Lower leg skin (tissue), 4 donors: ENCODE measurements around the gene NTRK3. TPM values are rescaled to one million over a fixed set of nuclear protein-coding genes. Genes with fewer than 3 reads are reported as not detected.
A peak's percentile ranks its signal among the peaks of the same experiment; 100 is the strongest.

Experiments
- DNase-seq, 2 donors: peaks; one replicate each; pipeline ENCODE4 v3.0.0-alpha.2; 2019; ENCODE audit warnings: low spot score in 2 of 2
- H3K4me3 ChIP-seq: fragments of 200-600 bp; sonication (generic); 2 replicates; pipeline ENCODE4 v1.5.1; 2017; ENCODE audit warnings: mild to moderate bottlenecking, low read depth; ENCODE audit not compliant: poor library complexity, severe bottlenecking
- POLR2A ChIP-seq, 2 donors: fragments of 450-650 bp; IDR thresholded peaks; one replicate each; pipeline ENCODE4 v1.6.1; 2016 to 2017; ENCODE audit warnings: antibody characterized with exemption in 2 of 2, mild to moderate bottlenecking in 1 of 2, moderate library complexity in 1 of 2
- WGBS, 2 donors: methylation state at CpG; one replicate each; pipeline ENCODE4 v1.1.5; 2018; 5-methylcytosine and 5-hydroxymethylcytosine counted together
- intact Hi-C: fragments of 100-400 bp; cut with DNase I; formaldehyde crosslinking; loops from one replicate; pipeline ENCODE4 v1.15.0; 2023; ENCODE audit warnings: low total_unique reads
- total RNA-seq, 4 donors: library from RNA; depleted of rRNA; stranded (reverse); fragments of >200 nt; gene quantifications; one replicate each; pipeline ENCODE4 v1.1.0, GENCODE V29; 2016
- TF ChIP-seq, protein P1 (sequence below), 3 donors: fragments of 450-650 bp; IDR thresholded peaks; one replicate each; pipeline ENCODE4 v1.5.1; 2016; ENCODE audit warnings: antibody characterized with exemption in 3 of 3, mild to moderate bottlenecking in 3 of 3, moderate library complexity in 2 of 3

The NTRK3 gene
- total RNA-seq, 4 donors from 2014 or later, result 0.97 to 5.4 (median 4.4) TPM

DNA sequence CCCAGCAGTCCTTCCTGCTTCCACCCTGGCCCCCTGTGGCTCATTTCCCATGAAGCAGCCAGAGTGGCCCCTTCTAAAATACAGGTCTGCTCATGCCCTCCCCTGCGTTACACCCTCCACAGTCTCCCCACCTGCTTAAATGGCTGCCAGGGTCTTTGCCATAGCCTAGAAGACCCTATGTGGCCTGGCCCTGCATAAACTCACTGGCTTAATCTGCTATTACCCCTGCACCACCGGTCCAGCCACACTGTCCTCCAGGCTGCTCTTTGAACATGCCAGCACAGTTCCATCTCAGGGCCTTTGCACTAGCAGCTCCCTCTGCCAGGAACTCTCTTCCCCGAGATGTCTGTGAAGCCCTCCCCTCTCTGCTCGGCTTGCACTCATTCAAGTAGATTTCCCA is 166.8 kb downstream of the NTRK3 start:
- no peak overlapping the region for H3K4me3 ChIP-seq
- 68 to 72% methylated on average over 4 of the region's 4 CpGs for WGBS, 2 donors
- intact Hi-C loops, result no loop called here
- no peak for TF ChIP-seq POLR2A (IDR thresholded peaks at IDR 0.05)
- DNase-seq, result peak in 1 of 2 donors; percentile 56

DNA sequence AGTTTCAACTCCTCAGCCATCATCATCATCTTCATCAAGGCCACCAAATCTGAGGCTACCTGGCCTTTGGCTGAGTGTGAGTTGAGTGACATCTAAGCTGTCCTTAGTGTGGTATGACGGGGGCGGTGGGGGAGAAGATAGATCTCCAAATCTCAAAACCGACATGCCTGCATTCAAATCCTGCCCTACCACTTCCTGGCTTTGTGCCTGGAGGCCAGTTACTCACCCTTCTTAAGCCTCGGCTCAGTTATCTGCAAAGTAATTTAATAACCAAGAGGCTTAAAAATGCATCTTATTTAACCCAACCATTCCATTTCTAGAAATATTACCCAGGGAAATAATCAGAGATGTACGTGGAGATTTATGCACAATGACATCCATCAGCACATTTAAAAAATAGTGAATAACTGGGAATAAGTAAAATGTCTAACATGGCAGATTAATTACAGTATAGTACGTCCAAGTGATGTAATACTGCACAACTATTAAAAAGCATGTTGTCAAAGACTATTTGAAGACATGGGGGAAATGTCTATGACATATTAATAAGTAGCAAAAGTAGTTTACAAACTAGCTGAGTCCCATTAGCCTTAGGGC is 167.4 kb downstream of the NTRK3 start:
- TF ChIP-seq, protein P1, sequence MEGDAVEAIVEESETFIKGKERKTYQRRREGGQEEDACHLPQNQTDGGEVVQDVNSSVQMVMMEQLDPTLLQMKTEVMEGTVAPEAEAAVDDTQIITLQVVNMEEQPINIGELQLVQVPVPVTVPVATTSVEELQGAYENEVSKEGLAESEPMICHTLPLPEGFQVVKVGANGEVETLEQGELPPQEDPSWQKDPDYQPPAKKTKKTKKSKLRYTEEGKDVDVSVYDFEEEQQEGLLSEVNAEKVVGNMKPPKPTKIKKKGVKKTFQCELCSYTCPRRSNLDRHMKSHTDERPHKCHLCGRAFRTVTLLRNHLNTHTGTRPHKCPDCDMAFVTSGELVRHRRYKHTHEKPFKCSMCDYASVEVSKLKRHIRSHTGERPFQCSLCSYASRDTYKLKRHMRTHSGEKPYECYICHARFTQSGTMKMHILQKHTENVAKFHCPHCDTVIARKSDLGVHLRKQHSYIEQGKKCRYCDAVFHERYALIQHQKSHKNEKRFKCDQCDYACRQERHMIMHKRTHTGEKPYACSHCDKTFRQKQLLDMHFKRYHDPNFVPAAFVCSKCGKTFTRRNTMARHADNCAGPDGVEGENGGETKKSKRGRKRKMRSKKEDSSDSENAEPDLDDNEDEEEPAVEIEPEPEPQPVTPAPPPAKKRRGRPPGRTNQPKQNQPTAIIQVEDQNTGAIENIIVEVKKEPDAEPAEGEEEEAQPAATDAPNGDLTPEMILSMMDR (IDR thresholded peaks at IDR 0.05), result no peak
- TF ChIP-seq POLR2A (IDR thresholded peaks at IDR 0.05), result no peak
- no peak overlapping the region for H3K4me3 ChIP-seq
- WGBS, 2 donors, result 46% methylated on average over 6 of the region's 6 CpGs
- no peak for DNase-seq
- intact Hi-C loops, result no loop called here

DNA sequence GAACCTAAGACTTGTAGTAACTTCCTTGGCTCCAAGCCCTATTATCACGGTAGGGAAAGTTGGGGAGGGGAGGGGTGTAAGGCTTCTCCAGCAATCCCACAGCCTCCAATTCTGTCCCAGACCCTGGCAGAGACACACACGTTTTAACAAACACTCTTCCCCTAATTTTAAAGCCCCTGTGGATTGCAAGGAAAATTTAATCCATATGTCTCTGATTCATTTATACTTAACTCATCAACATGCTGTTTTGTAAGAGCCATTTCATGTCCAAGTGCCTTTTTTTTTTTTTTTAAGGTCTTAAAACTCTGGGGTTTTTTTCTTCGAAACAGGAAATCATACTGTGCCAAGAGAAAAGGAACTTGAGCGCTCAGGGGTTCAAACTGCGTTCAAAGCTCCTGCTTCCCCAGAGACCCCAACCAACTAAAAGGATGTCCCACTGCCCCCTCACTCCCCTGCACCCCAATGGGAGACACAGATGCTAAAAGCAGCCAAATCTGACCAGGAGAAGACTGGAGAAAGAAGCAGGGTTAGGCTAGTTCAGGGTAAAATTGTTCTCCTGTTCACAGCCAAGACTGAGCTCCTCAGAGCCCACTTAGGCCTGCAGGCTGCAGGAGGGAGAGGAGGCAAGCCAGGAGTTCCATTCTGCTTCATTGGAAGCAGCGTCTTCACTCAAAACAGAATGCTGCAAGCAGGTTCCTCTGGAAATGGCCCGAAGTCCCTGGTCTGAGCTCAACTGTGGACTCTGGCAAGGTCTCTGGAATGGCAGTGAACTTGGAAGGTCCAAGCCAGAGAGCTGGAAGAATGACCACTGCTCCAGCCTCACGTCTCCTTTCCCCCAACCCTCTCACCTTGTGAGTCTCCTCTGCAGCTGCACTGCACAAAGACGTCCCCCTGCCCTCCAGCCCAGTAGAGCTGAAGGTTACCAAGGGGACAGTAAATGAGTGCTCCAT is 172.5 kb downstream of the NTRK3 start:
- 31 to 33% methylated on average over 9 of the region's 9 CpGs for whole genome bisulfite sequencing, 2 donors

DNA sequence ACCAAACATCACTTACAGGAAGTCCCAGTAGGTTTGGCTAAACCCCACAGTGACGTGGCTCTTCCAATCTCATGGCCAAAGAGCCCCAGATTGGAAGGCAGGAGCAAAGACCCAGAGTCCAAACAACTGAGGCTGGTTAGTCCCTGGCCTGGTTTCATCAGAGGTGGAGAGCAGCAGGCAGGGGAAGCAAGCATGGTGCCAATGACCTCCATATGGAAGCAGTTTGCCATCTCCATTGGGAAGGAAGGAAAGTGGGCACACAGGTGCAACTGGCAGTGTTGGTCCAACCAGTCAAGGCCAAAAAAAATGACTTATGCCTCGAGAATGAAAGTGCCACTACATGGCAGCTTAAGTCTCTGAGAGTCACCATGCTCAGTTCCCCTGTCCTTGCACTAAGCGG is 175.9 kb downstream of the NTRK3 start:
- H3K4me3 ChIP-seq, result no peak overlapping the region
- no peak for DNase-seq
- intact Hi-C loops, result no loop called here
- WGBS, 2 donors, result 68 to 76% methylated on average over 3 of the region's 3 CpGs
- no peak for TF ChIP-seq POLR2A (IDR thresholded peaks at IDR 0.05)
- TF ChIP-seq, protein P1 (IDR thresholded peaks at IDR 0.05), result no peak

More for the DNA sequence above, 172.5 kb downstream of the NTRK3 start:
- H3K4me3 ChIP-seq, result no peak overlapping the region
- no peak for DNase-seq
- intact Hi-C loops, result no loop called here
- TF ChIP-seq POLR2A (IDR thresholded peaks at IDR 0.05), result no peak
- TF ChIP-seq, protein P1 (IDR thresholded peaks at IDR 0.05), result no peak

DNA sequence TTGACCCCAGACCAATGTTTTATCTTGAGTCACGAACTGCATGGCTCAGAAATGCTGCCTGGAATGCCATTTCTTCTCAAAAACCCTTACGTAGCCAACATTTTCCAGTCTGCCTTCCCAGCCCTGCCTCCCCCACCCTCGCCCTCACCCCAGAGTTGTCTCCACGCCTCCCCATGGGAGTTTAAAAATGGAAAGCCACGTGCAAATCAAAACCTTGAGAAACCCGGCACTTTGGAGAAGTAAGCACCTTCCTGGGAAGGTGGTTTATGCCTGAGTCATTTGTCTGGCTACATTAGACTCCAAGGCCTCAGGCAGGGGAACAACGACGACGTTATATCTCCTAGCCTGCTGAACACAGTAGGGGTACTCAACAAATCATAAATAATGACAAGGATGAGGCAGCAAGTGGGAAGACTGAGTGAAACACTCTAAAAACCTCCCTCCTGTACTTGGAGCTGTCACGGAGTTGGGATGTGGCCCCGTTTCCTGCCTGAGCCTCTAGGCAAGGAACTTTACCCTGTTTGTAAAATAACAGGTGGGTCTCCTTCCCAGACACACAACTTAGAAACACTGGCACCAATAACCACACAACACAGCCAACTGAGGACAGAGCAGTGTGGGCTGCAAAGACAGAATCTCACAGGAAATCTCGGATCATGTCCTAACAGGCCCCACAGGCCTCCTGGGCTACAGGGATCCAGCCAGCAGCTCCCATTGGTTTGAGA is 179.1 kb downstream of the NTRK3 start:
- peak in 1 of 2 donors; percentile 49 for DNase-seq
- intact Hi-C loops, result no loop called here
- no peak for TF ChIP-seq POLR2A (IDR thresholded peaks at IDR 0.05)
- TF ChIP-seq, protein P1 (IDR thresholded peaks at IDR 0.05), result no peak
- WGBS, 2 donors, result 46 to 53% methylated on average over 12 of the region's 12 CpGs
- H3K4me3 ChIP-seq, result no peak overlapping the region

DNA sequence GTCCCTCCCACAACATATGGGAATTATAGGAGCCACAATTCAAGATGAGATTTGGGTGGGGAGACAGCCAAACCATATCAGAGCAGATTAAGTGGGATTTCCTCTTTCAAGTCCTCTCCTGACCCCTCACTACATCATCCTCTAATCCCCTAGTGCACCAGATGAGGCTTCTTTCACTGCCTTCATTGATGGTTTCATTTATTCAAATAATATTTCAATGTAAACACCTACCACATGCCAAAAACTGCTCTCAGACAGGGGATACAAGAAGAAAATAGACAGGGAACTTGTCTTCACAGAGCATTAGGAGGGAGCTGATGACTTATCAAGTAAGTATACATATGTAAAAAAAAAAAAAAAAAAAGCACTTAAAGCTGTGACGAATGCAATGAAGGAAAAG is 180.2 kb downstream of the NTRK3 start:
- WGBS, 2 donors, result 79 to 90% methylated on average over 1 of the region's 1 CpG
- intact Hi-C loops, result no loop called here
- TF ChIP-seq POLR2A (IDR thresholded peaks at IDR 0.05), result no peak
- TF ChIP-seq, protein P1 (IDR thresholded peaks at IDR 0.05), result no peak
- no peak for DNase-seq
- no peak overlapping the region for H3K4me3 ChIP-seq
